Stimulated activated memory B cell treated with anti-CD40 and anti-IgM and Interleukin-4, amounts not matched to agents 10 μg/mL and 1 μg/mL and 100 μg/mL, for 72 hours (primary cell): ENCODE results near the gene RABEP2.
A peak's percentile ranks its signal among the peaks of the same experiment; 100 is the strongest.
"Not testable (repeated sequence)": the region's sequence is repeated elsewhere in the genome, so short reads cannot be mapped to it uniquely, and the experiment has no call there.

Experiments used
- ATAC-seq: fragments of 150-1000 bp; cut with Tn5 transposase; 2 replicates; pipeline ENCODE4 v1.10.0; 2021
- H3K27ac Mint-ChIP-seq: one replicate; pipeline ENCODE4 v1.8.0; 2022; ENCODE audit warnings: mild to moderate bottlenecking, mixed read lengths
- H3K27me3 Mint-ChIP-seq: one replicate; pipeline ENCODE4 v1.8.0; 2022; ENCODE audit warnings: mixed read lengths
- H3K36me3 Mint-ChIP-seq: one replicate; pipeline ENCODE4 v1.8.0; 2022; ENCODE audit warnings: mixed read lengths
- H3K4me1 Mint-ChIP-seq: one replicate; pipeline ENCODE4 v1.8.0; 2022; ENCODE audit warnings: mixed read lengths
- H3K4me3 Mint-ChIP-seq: one replicate; pipeline ENCODE4 v1.8.0; 2022; ENCODE audit warnings: mild to moderate bottlenecking, moderate library complexity, mixed read lengths
- H3K9me3 Mint-ChIP-seq: one replicate; pipeline ENCODE4 v1.8.0; 2022; ENCODE audit warnings: mixed read lengths

The RABEP2 gene

DNA sequence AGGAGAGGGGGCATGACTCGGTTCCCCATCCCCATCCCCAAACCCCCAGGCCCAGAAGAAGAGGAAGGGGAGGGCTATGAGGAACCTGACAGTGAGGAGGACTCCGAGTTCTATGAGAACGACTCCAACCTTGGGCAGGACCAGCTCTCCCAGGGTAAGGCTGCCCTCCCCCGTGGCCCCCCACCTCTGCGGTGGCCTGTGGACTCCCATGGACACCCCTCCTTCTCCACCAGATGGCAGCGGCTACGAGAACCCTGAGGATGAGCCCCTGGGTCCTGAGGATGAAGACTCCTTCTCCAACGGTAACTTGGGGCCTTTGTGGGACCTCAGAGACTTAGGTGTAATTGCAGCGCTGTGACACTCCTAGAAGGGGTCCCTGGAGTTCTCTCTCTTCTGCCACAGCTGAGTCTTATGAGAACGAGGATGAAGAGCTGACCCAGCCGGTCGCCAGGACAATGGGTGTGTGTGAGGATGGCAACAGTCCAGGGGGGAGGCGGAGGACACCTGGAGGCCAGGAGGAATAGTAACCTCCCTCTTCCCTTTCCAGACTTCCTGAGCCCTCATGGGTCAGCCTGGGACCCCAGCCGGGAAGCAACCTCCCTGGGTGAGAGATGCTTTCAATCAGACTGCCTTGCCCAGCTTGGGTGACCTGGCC lies 12.3 kb upstream of the RABEP2 start:
- no peak for ATAC-seq
- no peak overlapping the region for H3K4me3 Mint-ChIP-seq
- peaks cover 56% of the 10 kb centered on the region for H3K4me1 Mint-ChIP-seq
- H3K27ac Mint-ChIP-seq, result peak overlapping the region; percentile 94
- H3K9me3 Mint-ChIP-seq, result no peaks in the 10 kb centered on the region
- H3K36me3 Mint-ChIP-seq, result peaks cover 66% of the 10 kb centered on the region
- no peaks in the 10 kb centered on the region for H3K27me3 Mint-ChIP-seq

DNA sequence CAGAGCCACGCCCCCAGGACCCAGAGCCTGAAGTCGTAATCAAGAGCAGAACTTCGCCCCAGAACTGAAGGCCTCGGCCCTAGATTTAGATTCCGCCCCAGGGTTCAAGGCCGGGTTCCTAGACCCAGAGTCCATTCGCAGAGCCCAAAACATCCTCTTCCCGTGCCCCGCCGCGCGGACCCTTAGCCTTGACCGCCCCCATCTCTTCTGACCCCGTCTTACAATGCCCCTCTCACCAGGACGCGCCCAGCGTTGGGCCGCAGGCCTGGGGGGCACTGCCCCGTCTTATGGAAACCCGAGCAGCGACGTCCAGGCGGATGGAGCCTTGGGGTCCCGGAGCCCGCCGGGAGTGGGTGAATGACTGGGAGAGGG lies 11.7 kb upstream of the RABEP2 start:
- Mint-ChIP-seq H3K36me3 (peaks cover 72% of the 10 kb centered on the region), H3K4me3 (no peak overlapping the region), H3K27ac (peak overlapping the region; percentile 94), H3K27me3 (no peaks in the 10 kb centered on the region), H3K4me1 (peaks cover 57% of the 10 kb centered on the region), H3K9me3 (no peaks in the 10 kb centered on the region)
- no peak for ATAC-seq

DNA sequence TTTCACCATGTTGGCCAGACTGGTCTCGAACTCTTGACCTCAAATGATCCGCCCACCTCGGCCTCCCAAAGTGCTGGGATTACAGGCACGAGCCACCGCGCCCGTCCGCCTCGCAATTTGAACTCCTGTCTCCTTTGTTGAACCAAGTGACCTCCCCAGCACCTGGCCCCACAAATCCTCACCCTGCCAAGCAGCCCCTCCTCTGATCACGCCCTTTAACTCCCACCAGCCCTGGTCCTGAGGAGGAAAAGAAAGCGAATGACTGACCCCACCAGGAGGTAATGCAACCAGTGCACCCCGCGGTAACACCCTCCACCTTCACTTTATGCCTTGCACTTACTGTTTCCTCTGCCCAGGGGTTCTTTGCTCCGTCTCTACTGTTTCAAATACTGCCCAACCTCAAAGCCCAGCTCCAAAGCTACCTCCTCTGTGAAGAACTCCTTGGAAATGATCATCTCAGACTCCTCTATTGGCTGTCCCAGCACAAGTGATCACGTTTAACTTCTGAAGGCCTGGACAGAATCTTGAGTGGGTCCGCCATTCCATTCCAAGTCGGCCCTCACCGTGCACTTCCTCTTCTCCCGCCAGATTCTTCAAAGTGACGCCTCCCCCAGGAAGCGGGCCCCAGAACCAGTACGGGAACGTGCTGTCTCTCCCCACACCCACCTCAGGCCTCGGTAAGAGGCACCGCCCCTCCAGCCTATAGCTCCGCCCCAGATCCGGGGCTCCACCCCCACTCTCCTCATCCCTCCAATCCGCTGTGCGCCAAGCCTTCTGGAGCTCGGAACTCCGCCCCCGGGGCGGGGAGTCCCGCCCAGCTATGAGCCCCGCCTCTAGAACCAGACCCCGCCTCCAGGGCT lies 11.1 kb upstream of the RABEP2 start:
- peaks cover 74% of the 10 kb centered on the region for H3K36me3 Mint-ChIP-seq
- peak overlapping the region; percentile 94 for H3K27ac Mint-ChIP-seq
- H3K4me3 Mint-ChIP-seq, result peak overlapping the region; percentile 43
- ATAC-seq, result peak; percentile 88
- no peaks in the 10 kb centered on the region for H3K27me3 Mint-ChIP-seq
- peaks cover 63% of the 10 kb centered on the region for H3K4me1 Mint-ChIP-seq
- H3K9me3 Mint-ChIP-seq, result no peaks in the 10 kb centered on the region

DNA sequence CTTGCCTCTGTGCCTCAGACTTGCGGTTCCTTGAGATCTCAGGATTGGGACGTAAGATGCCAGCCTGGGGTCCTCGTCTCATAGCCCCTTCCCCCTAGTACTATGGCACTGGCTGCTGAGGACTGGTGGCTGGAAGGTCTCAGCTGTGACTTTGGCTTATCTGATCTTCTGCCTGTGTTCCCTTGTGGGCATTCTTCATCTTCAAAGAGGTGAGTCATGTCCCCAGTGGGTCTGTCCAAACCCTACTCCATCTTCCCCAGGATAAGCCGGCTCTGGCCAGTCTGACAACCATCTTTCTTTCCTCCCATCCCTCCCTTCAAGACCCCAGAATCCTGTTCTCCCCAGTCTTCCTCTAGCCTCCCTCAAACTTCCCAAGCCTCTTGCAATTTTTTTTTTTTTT lies 10.3 kb upstream of the RABEP2 start:
- Mint-ChIP-seq H3K36me3 (peaks cover 74% of the 10 kb centered on the region), H3K27ac (peak overlapping the region; percentile 94), H3K9me3 (no peaks in the 10 kb centered on the region), H3K4me3 (peak overlapping the region; percentile 15), H3K27me3 (no peaks in the 10 kb centered on the region), H3K4me1 (peaks cover 71% of the 10 kb centered on the region)
- no peak for ATAC-seq

DNA sequence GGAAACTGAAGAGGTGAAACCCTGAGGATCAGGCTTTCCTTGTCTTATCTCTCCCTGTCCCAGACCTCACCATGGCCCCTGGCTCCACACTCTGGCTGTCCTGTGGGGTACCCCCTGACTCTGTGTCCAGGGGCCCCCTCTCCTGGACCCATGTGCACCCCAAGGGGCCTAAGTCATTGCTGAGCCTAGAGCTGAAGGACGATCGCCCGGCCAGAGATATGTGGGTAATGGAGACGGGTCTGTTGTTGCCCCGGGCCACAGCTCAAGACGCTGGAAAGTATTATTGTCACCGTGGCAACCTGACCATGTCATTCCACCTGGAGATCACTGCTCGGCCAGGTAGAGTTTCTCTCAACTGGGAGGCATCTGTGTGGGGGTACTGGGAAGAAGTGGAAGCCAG lies 8.1 kb upstream of the RABEP2 start:
- H3K27me3 Mint-ChIP-seq, result no peaks in the 10 kb centered on the region

DNA sequence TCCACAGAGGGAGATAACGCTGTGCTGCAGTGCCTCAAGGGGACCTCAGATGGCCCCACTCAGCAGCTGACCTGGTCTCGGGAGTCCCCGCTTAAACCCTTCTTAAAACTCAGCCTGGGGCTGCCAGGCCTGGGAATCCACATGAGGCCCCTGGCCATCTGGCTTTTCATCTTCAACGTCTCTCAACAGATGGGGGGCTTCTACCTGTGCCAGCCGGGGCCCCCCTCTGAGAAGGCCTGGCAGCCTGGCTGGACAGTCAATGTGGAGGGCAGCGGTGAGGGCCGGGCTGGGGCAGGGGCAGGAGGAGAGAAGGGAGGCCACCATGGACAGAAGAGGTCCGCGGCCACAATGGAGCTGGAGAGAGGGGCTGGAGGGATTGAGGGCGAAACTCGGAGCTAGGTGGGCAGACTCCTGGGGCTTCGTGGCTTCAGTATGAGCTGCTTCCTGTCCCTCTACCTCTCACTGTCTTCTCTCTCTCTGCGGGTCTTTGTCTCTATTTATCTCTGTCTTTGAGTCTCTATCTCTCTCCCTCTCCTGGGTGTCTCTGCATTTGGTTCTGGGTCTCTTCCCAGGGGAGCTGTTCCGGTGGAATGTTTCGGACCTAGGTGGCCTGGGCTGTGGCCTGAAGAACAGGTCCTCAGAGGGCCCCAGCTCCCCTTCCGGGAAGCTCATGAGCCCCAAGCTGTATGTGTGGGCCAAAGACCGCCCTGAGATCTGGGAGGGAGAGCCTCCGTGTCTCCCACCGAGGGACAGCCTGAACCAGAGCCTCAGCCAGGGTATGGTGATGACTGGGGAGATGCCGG lies 7.5 kb upstream of the RABEP2 start:
- H3K4me1 Mint-ChIP-seq, result peaks cover 65% of the 10 kb centered on the region
- H3K36me3 Mint-ChIP-seq, result peaks cover 54% of the 10 kb centered on the region
- H3K27me3 Mint-ChIP-seq, result no peaks in the 10 kb centered on the region
- peak; percentile 42 for ATAC-seq
- peak overlapping the region; percentile 94 for H3K27ac Mint-ChIP-seq
- no peaks in the 10 kb centered on the region for H3K9me3 Mint-ChIP-seq
- H3K4me3 Mint-ChIP-seq, result peak overlapping the region; percentile 98

More for the DNA sequence above, 8.1 kb upstream of the RABEP2 start:
- Mint-ChIP-seq H3K4me1 (peaks cover 65% of the 10 kb centered on the region), H3K9me3 (no peaks in the 10 kb centered on the region), H3K27ac (peak overlapping the region; percentile 94), H3K4me3 (peak overlapping the region; percentile 98), H3K36me3 (peaks cover 61% of the 10 kb centered on the region)
- no peak for ATAC-seq

DNA sequence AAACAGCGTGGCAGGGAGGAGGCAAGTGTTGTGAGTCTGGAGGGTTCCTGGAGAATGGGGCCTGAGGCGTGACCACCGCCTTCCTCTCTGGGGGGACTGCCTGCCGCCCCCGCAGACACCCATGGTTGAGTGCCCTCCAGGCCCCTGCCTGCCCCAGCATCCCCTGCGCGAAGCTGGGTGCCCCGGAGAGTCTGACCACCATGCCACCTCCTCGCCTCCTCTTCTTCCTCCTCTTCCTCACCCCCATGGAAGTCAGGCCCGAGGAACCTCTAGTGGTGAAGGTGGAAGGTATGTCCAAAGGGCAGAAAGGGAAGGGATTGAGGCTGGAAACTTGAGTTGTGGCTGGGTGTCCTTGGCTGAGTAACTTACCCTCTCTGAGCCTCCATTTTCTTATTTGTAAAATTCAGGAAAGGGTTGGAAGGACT lies 6.8 kb upstream of the RABEP2 start, which contains the start of gene CD19:
Gene CD19, plus strand, starts transcription at position 171 of the 425 bp plus-strand sequence. Its CDS starts 30 bp downstream, at position 201.
- H3K4me1 Mint-ChIP-seq, result peaks cover 62% of the 10 kb centered on the region
- peaks cover 47% of the 10 kb centered on the region for H3K36me3 Mint-ChIP-seq
- H3K9me3 Mint-ChIP-seq, result no peaks in the 10 kb centered on the region
- H3K4me3 Mint-ChIP-seq, result peak within 1 kb of the TSS; percentile 98
- H3K27ac Mint-ChIP-seq, result peak within 1 kb of the TSS; percentile 94
- H3K27me3 Mint-ChIP-seq, result no peaks in the 10 kb centered on the region
- ATAC-seq, result peak; percentile 84

DNA sequence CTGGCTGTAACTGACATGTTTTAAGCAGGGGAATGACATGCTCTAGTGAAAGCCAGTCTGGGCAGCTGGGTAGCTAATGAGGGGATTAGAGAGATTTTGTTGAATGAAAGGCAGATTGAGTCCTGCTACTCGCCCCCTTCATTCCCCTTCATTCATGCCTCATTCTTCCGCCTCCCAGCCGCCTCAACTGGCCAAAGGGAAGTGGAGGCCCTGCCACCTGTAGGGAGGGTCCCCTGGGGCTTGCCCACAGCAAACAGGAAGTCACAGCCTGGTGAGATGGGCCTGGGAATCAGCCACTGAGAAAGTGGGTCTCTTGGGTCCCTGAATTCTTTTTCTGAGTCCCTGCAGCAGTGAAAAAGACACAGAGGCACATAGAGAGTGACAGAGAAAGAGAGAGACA lies 5.6 kb upstream of the RABEP2 start:
- Mint-ChIP-seq H3K27me3 (no peaks in the 10 kb centered on the region), H3K27ac (peak overlapping the region; percentile 94), H3K36me3 (peaks cover 36% of the 10 kb centered on the region), H3K4me3 (peak overlapping the region; percentile 66), H3K9me3 (no peaks in the 10 kb centered on the region), H3K4me1 (peaks cover 51% of the 10 kb centered on the region)
- ATAC-seq, result peak; percentile 83

DNA sequence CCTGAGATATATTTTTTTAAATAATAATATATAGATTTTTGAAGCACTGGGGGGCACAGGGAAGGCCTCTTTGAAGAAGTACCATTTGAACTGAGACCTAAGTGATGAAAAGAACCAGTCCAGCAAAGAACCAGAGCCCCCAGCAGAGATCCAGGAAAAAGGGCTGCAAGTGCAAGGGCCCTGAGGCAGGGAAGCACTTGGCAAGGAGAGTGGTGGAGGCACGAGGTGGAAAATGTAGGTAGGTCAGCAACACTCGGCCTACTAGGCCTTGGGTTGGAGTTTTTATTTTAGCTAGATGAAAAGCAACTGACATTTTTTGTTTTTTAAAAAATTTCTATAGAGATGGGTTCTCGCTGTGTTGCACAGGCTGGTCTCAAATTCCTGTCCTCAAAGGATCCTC lies 5.2 kb upstream of the RABEP2 start:
- H3K36me3 Mint-ChIP-seq, result peaks cover 31% of the 10 kb centered on the region
- ATAC-seq, result no peak
- H3K4me1 Mint-ChIP-seq, result peaks cover 46% of the 10 kb centered on the region
- H3K9me3 Mint-ChIP-seq, result no peaks in the 10 kb centered on the region
- H3K27me3 Mint-ChIP-seq, result no peaks in the 10 kb centered on the region
- no peak overlapping the region for H3K4me3 Mint-ChIP-seq
- peak overlapping the region; percentile 94 for H3K27ac Mint-ChIP-seq

DNA sequence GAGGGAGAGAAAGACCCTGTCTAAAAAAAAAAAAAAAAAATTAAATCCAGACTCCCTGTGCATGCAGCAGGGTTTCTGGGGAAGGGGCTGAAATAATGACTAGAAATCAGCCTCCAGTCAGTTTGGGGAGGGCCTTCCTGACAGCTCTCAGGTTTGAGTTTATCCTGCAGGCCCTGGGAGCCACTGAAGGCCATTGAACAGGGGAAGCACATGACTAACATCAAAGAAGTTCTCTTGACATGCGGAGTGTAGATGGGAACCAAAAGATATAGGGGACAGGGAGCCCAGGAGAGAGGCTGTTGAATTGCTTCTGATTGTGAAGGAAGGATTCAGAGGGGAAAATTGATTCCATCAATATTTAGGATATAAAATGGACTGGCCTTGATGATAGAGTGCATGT lies 2.8 kb upstream of the RABEP2 start:
- H3K4me3 Mint-ChIP-seq, result no peak overlapping the region
- H3K36me3 Mint-ChIP-seq, result peaks cover 12% of the 10 kb centered on the region
- no peaks in the 10 kb centered on the region for H3K9me3 Mint-ChIP-seq
- no peaks in the 10 kb centered on the region for H3K27me3 Mint-ChIP-seq
- H3K4me1 Mint-ChIP-seq, result peaks cover 46% of the 10 kb centered on the region
- peak overlapping the region; percentile 42 for H3K27ac Mint-ChIP-seq
- no peak for ATAC-seq

DNA sequence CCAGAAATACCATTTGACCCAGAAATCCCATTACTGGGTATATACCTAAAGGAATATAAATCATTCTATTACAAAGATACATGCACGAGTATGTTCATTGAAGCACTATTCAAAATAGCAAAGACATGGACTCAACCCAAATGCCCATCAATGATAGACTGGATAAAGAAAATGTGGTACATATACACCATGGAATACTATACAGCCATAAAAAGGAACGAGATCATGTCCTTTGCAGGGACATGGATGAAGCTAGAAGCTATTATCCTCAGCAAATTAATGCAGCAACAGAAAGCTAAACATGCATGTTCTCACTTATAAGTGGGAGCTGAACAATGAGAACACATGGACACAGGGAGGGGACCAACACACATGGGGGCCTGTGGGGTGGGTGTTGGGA lies 1.2 kb upstream of the RABEP2 start:
- not testable (repeated sequence) for H3K9me3 Mint-ChIP-seq, H3K27me3 Mint-ChIP-seq, ATAC-seq, H3K36me3 Mint-ChIP-seq
- Mint-ChIP-seq H3K4me3 (peak overlapping the region; percentile 93), H3K27ac (peak overlapping the region; percentile 94), H3K4me1 (peaks cover 46% of the 10 kb centered on the region)

DNA sequence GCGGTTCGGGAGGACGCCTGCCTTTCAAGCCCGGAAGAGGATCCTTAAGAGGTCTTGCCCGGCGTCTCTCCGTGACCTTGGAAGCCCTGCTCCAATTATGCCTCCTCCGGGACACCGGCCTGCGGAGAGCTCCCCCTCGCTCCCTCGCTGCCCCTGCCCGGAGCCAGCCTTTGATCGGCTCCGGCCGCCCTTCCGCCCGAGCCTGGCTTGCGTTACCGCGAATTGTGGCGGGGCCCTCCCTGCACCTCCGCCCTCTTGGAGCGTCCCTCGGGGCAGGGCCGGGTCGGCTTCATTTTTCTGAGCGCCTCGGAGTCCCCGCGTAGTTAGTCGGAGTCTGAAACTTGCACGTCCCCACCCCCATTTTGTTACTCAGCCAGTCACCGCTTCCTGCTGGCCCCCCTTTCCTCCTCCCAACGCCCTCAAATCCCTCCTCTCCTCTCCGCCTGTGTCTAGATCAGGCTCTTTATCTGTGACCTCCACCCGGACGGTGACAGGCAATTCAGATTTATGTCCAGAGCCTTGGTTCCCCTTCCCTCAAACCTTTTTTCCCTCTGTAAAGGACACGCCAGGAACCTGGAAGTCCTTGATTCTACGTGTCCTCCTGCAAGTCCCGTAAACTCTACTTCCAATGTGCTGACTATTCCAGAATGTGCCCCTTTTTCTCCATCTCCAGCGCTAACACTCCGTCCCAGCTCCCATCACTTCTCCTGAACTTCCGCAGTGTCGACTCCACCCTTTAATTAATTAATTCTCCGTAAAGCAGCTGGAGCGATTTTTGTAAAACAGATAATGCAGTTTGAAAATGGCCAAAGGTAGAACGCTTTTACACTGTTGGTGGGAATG lies 569 bp upstream of the RABEP2 start:
- Mint-ChIP-seq H3K9me3 (no peaks in the 10 kb centered on the region), H3K27me3 (no peaks in the 10 kb centered on the region), H3K4me3 (peak overlapping the region; percentile 93), H3K4me1 (peaks cover 43% of the 10 kb centered on the region), H3K36me3 (peaks cover 7% of the 10 kb centered on the region), H3K27ac (peak overlapping the region; percentile 94)
- ATAC-seq, result peak; percentile 64

DNA sequence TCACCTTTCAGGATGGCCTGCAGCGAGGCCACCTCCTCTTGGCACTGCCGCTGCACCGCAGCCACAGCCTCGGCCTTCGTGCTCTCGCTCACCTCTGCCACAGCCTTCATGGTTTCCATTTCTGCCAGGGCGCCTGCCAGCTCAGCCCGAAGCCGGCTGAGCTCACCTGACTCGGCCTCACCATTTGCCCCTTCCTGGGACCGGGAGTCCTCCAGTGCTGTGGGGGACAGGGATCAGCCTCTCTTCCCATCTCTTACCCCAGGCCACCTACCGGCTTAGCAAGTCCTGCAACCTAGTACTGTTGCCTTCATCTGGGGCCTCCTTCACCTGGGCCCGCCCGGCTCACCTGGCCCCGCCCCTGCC lies 658 bp downstream of the RABEP2 start:
- Mint-ChIP-seq H3K4me3 (peak overlapping the region; percentile 93), H3K9me3 (no peaks in the 10 kb centered on the region), H3K36me3 (peaks cover 14% of the 10 kb centered on the region), H3K27me3 (no peaks in the 10 kb centered on the region), H3K4me1 (peaks cover 36% of the 10 kb centered on the region), H3K27ac (peak overlapping the region; percentile 94)
- ATAC-seq, result no peak

DNA sequence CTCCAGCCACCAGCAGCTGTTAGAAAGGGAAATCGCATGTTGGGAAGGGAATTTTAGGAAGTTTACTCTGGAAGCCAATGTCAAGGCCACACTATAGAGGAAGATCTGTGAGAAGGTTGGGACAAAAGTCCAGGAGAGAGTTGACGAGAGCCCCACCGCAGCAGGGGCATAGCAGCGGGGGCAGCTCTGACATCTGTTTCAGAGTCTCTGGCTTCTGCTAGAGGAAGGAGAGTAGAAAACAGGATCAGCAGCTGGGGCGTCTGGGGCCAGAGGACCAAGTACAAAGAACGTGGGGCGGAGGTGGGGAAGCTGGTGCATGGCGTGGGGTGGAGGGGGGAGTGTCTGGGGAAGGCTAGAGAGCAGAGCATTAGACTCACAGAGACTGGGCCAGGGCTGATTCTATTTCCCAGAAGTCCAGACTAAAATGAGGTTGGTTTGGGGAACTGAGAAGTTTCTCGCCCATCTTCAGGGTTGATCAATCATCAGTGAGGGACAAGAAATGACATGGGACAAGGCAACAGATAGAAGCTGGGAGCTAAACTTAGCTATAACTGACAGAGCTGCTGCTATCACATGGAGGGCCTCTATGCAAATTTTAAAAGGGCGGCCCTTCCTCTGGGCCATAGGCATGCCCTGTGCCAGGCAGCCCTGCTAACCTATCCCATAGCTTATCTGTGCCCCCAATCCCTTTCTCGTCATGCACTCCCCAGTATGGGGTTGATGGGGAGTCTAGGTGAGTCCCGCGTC lies 1.2 kb downstream of the RABEP2 start:
- peaks cover 36% of the 10 kb centered on the region for H3K4me1 Mint-ChIP-seq

More for the DNA sequence above, 1.2 kb downstream of the RABEP2 start:
- Mint-ChIP-seq H3K27me3 (no peaks in the 10 kb centered on the region), H3K9me3 (no peaks in the 10 kb centered on the region), H3K27ac (peak overlapping the region; percentile 94), H3K36me3 (peaks cover 19% of the 10 kb centered on the region), H3K4me3 (peak overlapping the region; percentile 93)
- ATAC-seq, result peak; percentile 85
